K562 (cell line): ENCODE measurements around the gene TOR1AIP2. TPM values are rescaled to one million over a fixed set of nuclear protein-coding genes. Genes with fewer than 3 reads are reported as not detected.
A peak's percentile ranks its signal among the peaks of the same experiment; 100 is the strongest.

Experiments used
- BMI1 ChIP-seq: fragments of 150-350 bp; IDR thresholded peaks from 2 replicates; pipeline ENCODE4 v1.6.1; 2014; ENCODE audit warnings: low read length
- BRD9 ChIP-seq: fragments of 450-650 bp; IDR thresholded peaks from 2 replicates; pipeline ENCODE4 v1.6.1; 2018; ENCODE audit warnings: low read depth; ENCODE audit not compliant: partially characterized antibody
- CBX8 ChIP-seq: fragments of 200-600 bp; sonication (generic); IDR thresholded peaks from 2 replicates; pipeline ENCODE4 v1.6.1; 2012; ENCODE audit warnings: borderline replicate concordance, mixed run types, low read depth, mild to moderate bottlenecking, moderate library complexity, mixed read lengths, low read length, control low read depth, inconsistent platforms; ENCODE audit not compliant: poor library complexity, severe bottlenecking; ENCODE audit errors: extremely low read depth
- E2F3 ChIP-seq: fragments of 250-450 bp; sonication (Bioruptor Pico); IDR thresholded peaks from 2 replicates; pipeline ENCODE4 v1.4.0; 2020; ENCODE audit warnings: mild to moderate bottlenecking
- EP400 ChIP-seq: fragments of 450-650 bp; IDR thresholded peaks from 2 replicates; pipeline ENCODE4 v1.6.1; 2017; ENCODE audit warnings: antibody characterized with exemption, mild to moderate bottlenecking, moderate library complexity
- HNRNPUL1 ChIP-seq: fragments of 200-400 bp; formaldehyde crosslinking; IDR thresholded peaks from 2 replicates; pipeline ENCODE4 v1.6.1; 2017; ENCODE audit warnings: low read length
- IRF2 ChIP-seq: sonication (generic); formaldehyde crosslinking; IDR thresholded peaks from 2 replicates; pipeline ENCODE4 v1.8.1; 2022; ENCODE audit warnings: mild to moderate bottlenecking, missing genetic modification reagents
- PRPF4 ChIP-seq: fragments of 200-400 bp; formaldehyde crosslinking; IDR thresholded peaks from one replicate; pipeline ENCODE4 v1.6.1; 2017; ENCODE audit warnings: low read length, low read depth, mild to moderate bottlenecking; ENCODE audit not compliant: insufficient read depth, poor library complexity, severe bottlenecking
- RBFOX2 ChIP-seq: fragments of 200-400 bp; formaldehyde crosslinking; IDR thresholded peaks from 2 replicates; pipeline ENCODE4 v1.6.1; 2017; ENCODE audit warnings: low read depth, mild to moderate bottlenecking, low read length, moderate library complexity
- SMAD1 ChIP-seq: fragments of 150-350 bp; IDR thresholded peaks from 2 replicates; pipeline ENCODE4 v1.6.1; 2014; ENCODE audit warnings: low read length, low read depth; ENCODE audit not compliant: partially characterized antibody
- STAT5A ChIP-seq: IDR thresholded peaks from 2 replicates; pipeline ENCODE4 v1.6.1; 2012; ENCODE audit warnings: low read length, inconsistent platforms, borderline replicate concordance
- SUPT5H ChIP-seq: fragments of 450-650 bp; IDR thresholded peaks from 2 replicates; pipeline ENCODE4 v1.6.1; 2016
- TCF7L2 ChIP-seq: fragments of 150-350 bp; IDR thresholded peaks from 2 replicates; pipeline ENCODE4 v1.6.1; 2016; ENCODE audit warnings: low read depth, mild to moderate bottlenecking, low read length, moderate library complexity
- ZNF165 ChIP-seq: fragments of 250-450 bp; sonication (Bioruptor Pico); IDR thresholded peaks from 2 replicates; pipeline ENCODE4 v1.4.0; 2020; ENCODE audit warnings: borderline replicate concordance
- ZNF583 ChIP-seq: fragments of 250-450 bp; sonication (Bioruptor Pico); IDR thresholded peaks from 2 replicates; pipeline ENCODE4 v1.4.0; 2020
- ZNF584 ChIP-seq: fragments of 200-800 bp; sonication (Bioruptor generic); IDR thresholded peaks from 2 replicates; pipeline ENCODE4 v1.6.1; 2016; ENCODE audit warnings: low read depth, mild to moderate bottlenecking, missing genetic modification characterization, missing compliant biosample characterization
- ZNF780A ChIP-seq: fragments of 250-450 bp; sonication (Bioruptor Pico); IDR thresholded peaks from 2 replicates; pipeline ENCODE4 v1.5.0; 2021; ENCODE audit warnings: mild to moderate bottlenecking
- polyA plus RNA-seq, 8 experiments: library from polyadenylated mRNA; depleted of rRNA in 4 of 8; stranded (reverse) in 5 of 8; unstranded in 3 of 8; fragments of >200 nt; fragmentation: Nextera tagmentation in 2 of 8; fragmentation: Illumina TruSeq in 1 of 8; extraction: Ambion mirVana in 2 of 8; extraction: Trizol in 1 of 8; gene quantifications; 2 replicates each; pipeline versions ENCODE4 v1.2.1 to v1.2.3, GENCODE V29; 2011 to 2014; ENCODE audit warnings: inconsistent platforms in 1 of 8, missing spikeins in 1 of 8
- total RNA-seq, 7 experiments: library from RNA; depleted of rRNA in 6 of 7; stranded (reverse); fragments of >200 nt in 6 of 7; fragmentation: Illumina TruSeq in 2 of 7; extraction: Trizol in 2 of 7; gene quantifications; 2 replicates each; pipeline versions ENCODE4 v1.2.1 to v1.2.3, GENCODE V29; 2011 to 2021; ENCODE audit warnings: low replicate concordance in 1 of 7
- TF ChIP-seq, protein P1 (sequence below), 2 experiments: fragments of 250-450 bp in 1 of 2; fragments of 450-650 bp in 1 of 2; sonication (Bioruptor Pico) in 1 of 2; IDR thresholded peaks; 2 replicates each; pipeline versions ENCODE4 v1.6.1 to v1.8.0; 2016 to 2021; ENCODE audit warnings: mild to moderate bottlenecking in 2 of 2, moderate library complexity in 2 of 2, missing compliant biosample characterization in 1 of 2, missing genetic modification characterization in 1 of 2
- TF ChIP-seq, protein P2 (sequence below): IDR thresholded peaks from 2 replicates; pipeline ENCODE4 v1.6.1; 2012; ENCODE audit warnings: low read depth, low read length, improper control_type of control experiment, borderline replicate concordance
- TF ChIP-seq, protein P3 (sequence below): fragments of 450-650 bp; formaldehyde crosslinking; IDR thresholded peaks from 2 replicates; pipeline ENCODE4 v1.4.0; 2022; ENCODE audit warnings: mild to moderate bottlenecking, moderate library complexity
- TF ChIP-seq, protein P4 (sequence below): fragments of 250-450 bp; sonication (Bioruptor Pico); IDR thresholded peaks from 2 replicates; pipeline ENCODE4 v1.9.0; 2021; ENCODE audit warnings: mild to moderate bottlenecking, inconsistent platforms
- TF ChIP-seq, protein P5 (sequence below): fragments of 250-450 bp; sonication (Bioruptor Pico); IDR thresholded peaks from 2 replicates; pipeline ENCODE4 v1.5.0; 2021

TOR1AIP2 gene
- total and polyA plus RNA-seq, 9 of the 15 experiments (the other 6 are each of a cell fraction or from before 2014, with no cell fraction given), result 16.7 to 122 (median 41.4) TPM

DNA sequence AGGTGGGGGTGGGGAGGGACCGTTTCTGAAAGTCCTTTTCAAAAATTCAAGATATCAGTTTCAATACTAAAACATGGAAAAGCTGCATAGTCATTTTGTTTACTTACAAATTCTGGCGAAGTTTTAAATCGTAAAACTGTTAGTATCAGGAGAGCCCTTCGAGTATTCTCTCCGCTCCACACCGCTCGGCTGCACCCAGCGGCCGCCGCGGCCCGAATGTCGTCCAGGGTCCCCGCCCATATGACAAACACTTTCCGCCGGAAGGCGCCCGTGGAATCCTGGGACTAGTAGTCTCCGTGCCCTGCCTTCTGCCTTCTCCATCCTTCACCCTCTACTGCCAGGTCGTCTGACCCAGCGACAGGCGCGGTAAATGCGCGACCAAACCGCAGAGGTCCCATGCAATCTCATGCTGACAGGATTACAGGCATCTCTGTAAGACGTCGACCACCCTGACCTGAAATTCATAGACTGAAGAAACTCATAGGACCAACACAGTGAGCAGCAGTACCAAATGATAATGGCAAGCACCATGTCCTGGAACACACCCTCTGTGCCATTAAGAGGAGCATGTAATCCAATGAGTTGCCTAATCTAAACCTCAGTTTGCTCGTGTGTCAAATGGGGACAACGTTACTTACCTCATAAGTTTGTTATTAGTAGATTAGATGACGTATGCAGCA, at the start of gene TOR1AIP2 (continued):
- TF ChIP-seq SMAD1 (peak; percentile 82), ZNF583 (no peak), ZNF780A (CRISPR knock-in tag) (no peak), TCF7L2 (no peak), E2F3 (no peak), ZNF165 (CRISPR knock-in tag) (no peak), RBFOX2 (peak; percentile 98), STAT5A (no peak), CBX8 (no peak), SUPT5H (peak; percentile 97), HNRNPUL1 (no peak), BMI1 (no peak), BRD9 (no peak), PRPF4 (no peak), ZNF584 (CRISPR knock-in tag) (no peak), EP400 (peak; percentile 65), IRF2 (CRISPR knock-in tag) (no peak)
- TF ChIP-seq, protein P1, sequence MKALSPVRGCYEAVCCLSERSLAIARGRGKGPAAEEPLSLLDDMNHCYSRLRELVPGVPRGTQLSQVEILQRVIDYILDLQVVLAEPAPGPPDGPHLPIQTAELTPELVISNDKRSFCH (CRISPR knock-in tag; IDR thresholded peaks at IDR 0.05), result no peak
- TF ChIP-seq, protein P1 (tag; IDR thresholded peaks at IDR 0.05), result no peak
- TF ChIP-seq, protein P2, sequence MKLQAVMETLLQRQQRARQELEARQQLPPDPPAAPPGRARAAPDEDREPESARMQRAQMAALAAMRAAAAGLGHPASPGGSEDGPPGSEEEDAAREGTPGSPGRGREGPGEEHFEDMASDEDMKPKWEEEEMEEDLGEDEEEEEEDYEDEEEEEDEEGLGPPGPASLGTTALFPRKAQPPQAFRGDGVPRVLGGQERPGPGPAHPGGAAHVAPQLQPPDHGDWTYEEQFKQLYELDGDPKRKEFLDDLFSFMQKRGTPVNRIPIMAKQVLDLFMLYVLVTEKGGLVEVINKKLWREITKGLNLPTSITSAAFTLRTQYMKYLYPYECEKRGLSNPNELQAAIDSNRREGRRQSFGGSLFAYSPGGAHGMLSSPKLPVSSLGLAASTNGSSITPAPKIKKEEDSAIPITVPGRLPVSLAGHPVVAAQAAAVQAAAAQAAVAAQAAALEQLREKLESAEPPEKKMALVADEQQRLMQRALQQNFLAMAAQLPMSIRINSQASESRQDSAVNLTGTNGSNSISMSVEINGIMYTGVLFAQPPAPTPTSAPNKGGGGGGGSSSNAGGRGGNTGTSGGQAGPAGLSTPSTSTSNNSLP, result no peak; the same call in 1 of the 2 replicates
- TF ChIP-seq, protein P3, sequence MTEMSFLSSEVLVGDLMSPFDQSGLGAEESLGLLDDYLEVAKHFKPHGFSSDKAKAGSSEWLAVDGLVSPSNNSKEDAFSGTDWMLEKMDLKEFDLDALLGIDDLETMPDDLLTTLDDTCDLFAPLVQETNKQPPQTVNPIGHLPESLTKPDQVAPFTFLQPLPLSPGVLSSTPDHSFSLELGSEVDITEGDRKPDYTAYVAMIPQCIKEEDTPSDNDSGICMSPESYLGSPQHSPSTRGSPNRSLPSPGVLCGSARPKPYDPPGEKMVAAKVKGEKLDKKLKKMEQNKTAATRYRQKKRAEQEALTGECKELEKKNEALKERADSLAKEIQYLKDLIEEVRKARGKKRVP (CRISPR knock-in tag), result no peak
- TF ChIP-seq, protein P4, sequence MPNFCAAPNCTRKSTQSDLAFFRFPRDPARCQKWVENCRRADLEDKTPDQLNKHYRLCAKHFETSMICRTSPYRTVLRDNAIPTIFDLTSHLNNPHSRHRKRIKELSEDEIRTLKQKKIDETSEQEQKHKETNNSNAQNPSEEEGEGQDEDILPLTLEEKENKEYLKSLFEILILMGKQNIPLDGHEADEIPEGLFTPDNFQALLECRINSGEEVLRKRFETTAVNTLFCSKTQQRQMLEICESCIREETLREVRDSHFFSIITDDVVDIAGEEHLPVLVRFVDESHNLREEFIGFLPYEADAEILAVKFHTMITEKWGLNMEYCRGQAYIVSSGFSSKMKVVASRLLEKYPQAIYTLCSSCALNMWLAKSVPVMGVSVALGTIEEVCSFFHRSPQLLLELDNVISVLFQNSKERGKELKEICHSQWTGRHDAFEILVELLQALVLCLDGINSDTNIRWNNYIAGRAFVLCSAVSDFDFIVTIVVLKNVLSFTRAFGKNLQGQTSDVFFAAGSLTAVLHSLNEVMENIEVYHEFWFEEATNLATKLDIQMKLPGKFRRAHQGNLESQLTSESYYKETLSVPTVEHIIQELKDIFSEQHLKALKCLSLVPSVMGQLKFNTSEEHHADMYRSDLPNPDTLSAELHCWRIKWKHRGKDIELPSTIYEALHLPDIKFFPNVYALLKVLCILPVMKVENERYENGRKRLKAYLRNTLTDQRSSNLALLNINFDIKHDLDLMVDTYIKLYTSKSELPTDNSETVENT (CRISPR knock-in tag), result peak; percentile 68; the same call in 1 of the 2 replicates
- TF ChIP-seq, protein P5, sequence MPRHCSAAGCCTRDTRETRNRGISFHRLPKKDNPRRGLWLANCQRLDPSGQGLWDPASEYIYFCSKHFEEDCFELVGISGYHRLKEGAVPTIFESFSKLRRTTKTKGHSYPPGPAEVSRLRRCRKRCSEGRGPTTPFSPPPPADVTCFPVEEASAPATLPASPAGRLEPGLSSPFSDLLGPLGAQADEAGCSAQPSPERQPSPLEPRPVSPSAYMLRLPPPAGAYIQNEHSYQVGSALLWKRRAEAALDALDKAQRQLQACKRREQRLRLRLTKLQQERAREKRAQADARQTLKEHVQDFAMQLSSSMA (CRISPR knock-in tag), result no peak
